ENCODE results near the gene RALGAPA2.

Gene RALGAPA2

GRCh38 chr20:20427227-20427864 is 285.1 kb downstream of the RALGAPA2 start:
- in situ Hi-C loops (cut with MboI; ENCODE audit: low sequenced_read_pairs, unreplicated experiment), result no loop called here
- DNase-seq (ENCODE audit: low spot score), result no peak
- TF ChIP-seq CTCF (IDR thresholded peaks at IDR 0.05; ENCODE audit: borderline replicate concordance, control extremely low read depth, extremely low read depth, insufficient read depth, missing control alignments), result no peak

- DNase-seq (ENCODE audit: low spot score), result no peak
- in situ Hi-C loops (cut with MboI; ENCODE audit: low sequenced_read_pairs, unreplicated experiment), result no loop called here
- no peak for TF ChIP-seq CTCF (IDR thresholded peaks at IDR 0.05; ENCODE audit: borderline replicate concordance, control extremely low read depth, extremely low read depth, insufficient read depth, missing control alignments)
Measured at GRCh38 chr20:20426655-20426907, 285.9 kb downstream of the RALGAPA2 start.

GRCh38 chr20:20425823-20426654 is 286.4 kb downstream of the RALGAPA2 start:
- in situ Hi-C loops (cut with MboI; ENCODE audit: low sequenced_read_pairs, unreplicated experiment), result no loop called here

GRCh38 chr20:20423117-20423516 is 289.3 kb downstream of the RALGAPA2 start:
- TF ChIP-seq CTCF (IDR thresholded peaks at IDR 0.05; ENCODE audit: borderline replicate concordance, control extremely low read depth, extremely low read depth, insufficient read depth, missing control alignments), result no peak
- DNase-seq (ENCODE audit: low spot score), result no peak
- in situ Hi-C loops (cut with MboI; ENCODE audit: low sequenced_read_pairs, unreplicated experiment), result no loop called here

More at GRCh38 chr20:20425823-20426654, 286.4 kb downstream of the RALGAPA2 start:
- TF ChIP-seq CTCF (IDR thresholded peaks at IDR 0.05; ENCODE audit: borderline replicate concordance, control extremely low read depth, extremely low read depth, insufficient read depth, missing control alignments), result no peak
- no peak for DNase-seq (ENCODE audit: low spot score)

GRCh38 chr20:20417876-20418676 is 294.4 kb downstream of the RALGAPA2 start:
- in situ Hi-C loops (cut with MboI; ENCODE audit: low sequenced_read_pairs, unreplicated experiment), result no loop called here
- no peak for TF ChIP-seq CTCF (IDR thresholded peaks at IDR 0.05; ENCODE audit: borderline replicate concordance, control extremely low read depth, extremely low read depth, insufficient read depth, missing control alignments)
- DNase-seq (ENCODE audit: low spot score), result no peak

GRCh38 chr20:20415321-20415720 is 297.1 kb downstream of the RALGAPA2 start:
- in situ Hi-C loops (cut with MboI; ENCODE audit: low sequenced_read_pairs, unreplicated experiment), result no loop called here
- no peak for TF ChIP-seq CTCF (IDR thresholded peaks at IDR 0.05; ENCODE audit: borderline replicate concordance, control extremely low read depth, extremely low read depth, insufficient read depth, missing control alignments)
- no peak for DNase-seq (ENCODE audit: low spot score)
